HG03196 (cell line): Measurements from ENCODE around the gene APRT.

ENCODE experiments used
- ATAC-seq: cut with Tn5 transposase; IDR thresholded peaks from one replicate; pipeline ENCODE4 v1.9.1; 2021; ENCODE audit not compliant: unreplicated experiment

The APRT gene

DNA sequence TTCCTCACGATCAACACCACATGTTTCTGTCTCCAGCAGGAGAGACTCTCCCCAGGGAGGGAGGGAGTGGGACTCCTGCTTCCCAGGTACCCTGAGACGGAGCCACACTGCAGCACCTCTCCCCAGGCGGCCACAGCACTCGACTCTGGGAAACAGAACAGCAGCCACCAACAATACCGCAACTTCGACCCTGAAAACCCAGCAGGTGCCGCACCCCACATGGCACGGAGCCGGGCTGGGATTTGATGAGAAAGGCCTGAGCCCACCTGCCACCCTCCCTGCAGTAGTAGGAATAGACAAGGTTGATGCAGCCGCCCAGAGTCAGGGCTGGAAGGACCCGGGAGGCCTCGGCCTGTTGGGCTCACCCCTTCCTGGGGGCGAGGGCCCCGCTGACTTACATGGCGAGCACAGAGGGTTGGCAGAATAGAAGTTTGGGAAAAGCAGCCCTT is 30.6 kb upstream of the APRT start:
- no peak for ATAC-seq

GRCh38 chr16:88841521-88842307 is 30.0 kb upstream of the APRT start:
- ATAC-seq = no peak

- no peak for ATAC-seq
Observed at GRCh38 chr16:88840600-88841215, 29.0 kb upstream of the APRT start.

- ATAC-seq = no peak
Observed at GRCh38 chr16:88839745-88840599, 28.2 kb upstream of the APRT start.

DNA sequence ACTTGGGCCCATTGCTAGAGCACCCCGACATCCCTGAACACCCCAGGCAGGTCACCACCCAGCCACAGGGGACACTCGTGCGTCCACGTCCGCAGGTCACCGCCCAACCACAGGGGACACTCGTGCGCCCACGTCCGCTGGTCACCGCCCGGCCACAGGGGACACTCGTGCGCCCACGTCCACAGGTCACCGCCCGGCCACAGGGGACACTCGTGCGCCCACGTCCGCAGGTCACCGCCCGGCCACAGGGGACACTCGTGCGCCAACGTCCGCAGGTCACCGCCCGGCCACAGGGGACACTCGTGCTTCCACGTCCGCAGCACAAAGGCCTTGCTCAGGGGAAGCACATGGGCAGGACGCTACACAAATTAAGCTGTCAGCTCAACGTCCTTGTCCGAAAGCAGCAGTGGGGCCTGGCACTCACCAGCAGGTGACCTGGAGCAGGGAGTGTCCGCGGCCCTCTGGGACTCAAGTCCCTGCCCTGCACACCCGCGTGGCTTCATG is 27.4 kb upstream of the APRT start:
- ATAC-seq = no peak

DNA sequence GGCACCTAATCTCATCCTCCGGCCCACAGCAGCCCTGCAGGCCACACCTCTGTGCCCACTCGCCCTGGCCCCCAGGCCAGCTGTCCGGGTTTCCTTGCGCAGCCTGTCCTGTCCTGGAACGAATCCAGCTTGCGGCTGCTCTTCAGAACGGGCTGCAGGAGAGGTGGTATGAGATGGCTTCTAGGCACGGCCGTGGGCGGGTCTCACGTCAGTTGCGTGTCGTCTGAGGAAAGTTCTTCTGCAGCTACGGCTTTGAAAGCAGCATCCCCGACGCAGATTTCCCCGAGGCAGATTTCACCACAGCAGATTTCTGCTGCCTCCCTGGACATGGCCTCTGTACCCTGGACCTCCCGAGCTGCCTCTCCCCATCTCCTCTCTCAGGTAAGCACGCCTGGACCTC is 26.8 kb upstream of the APRT start:
- no peak for ATAC-seq

- ATAC-seq = no peak
Observed at GRCh38 chr16:88837806-88838205, 26.1 kb upstream of the APRT start.

DNA sequence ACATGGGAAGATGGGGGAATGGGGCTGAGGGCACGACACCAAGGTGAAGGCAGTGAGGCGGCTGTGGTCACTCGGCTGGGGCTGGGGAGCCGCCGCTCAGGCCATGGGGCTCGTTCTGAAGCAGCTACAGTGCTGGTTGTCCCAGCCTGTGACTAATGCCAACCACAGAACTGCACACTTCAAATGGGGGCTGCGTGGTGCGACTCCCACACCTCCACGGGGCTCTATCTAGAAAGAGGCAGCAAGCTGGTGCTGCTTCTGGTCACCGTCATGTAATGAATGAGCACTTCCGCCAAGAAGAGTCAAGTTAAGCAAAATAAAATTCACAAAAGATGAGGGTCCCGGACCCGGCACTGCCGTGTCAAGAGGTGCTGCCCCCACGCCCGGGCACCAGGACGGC is 25.1 kb upstream of the APRT start:
- no peak for ATAC-seq

DNA sequence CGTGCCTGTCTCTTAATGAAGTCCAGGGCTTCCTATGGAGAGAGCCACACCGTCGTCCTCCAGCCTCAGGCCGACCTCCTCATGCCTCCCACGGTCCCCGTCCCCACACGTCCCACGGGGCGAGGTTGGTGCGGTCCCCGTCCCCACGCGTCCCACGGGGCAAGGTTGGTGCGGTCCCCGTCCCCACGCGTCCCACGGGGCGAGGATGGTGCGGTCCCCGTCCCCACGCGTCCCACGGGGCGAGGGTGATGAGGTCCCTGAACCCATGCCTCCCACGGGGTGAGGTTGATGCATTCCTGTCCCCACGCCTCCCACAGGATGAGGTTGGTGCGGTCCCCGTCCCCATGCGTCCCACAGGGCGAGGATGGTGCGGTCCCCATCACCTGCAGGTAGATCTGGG is 24.1 kb upstream of the APRT start:
- no peak for ATAC-seq

GRCh38 chr16:88835383-88835782 is 23.7 kb upstream of the APRT start:
- ATAC-seq = no peak

DNA sequence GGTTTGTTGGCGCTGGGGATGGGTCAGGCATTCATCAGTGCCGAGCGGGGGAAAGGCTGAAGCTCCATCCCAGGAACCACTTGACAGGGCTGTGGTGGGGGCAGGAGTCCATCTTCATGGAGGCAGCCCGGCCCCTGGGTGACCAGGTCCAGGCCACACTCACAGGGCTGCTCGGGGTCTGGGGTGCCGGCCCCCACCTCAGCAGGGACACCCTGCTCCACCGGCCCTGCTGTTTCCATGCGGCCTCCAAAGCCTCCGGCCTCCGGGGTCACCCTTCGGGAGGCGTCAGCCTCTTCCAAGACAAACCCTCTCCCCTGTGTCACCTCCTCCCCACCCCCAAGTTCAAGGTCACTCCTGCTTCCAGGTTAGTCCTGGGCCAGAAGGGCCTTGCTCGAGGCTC is 22.9 kb upstream of the APRT start:
- no peak for ATAC-seq

GRCh38 chr16:88833086-88833485 is 21.4 kb upstream of the APRT start:
- no peak for ATAC-seq

GRCh38 chr16:88831838-88832237 is 20.1 kb upstream of the APRT start:
- ATAC-seq = no peak

DNA sequence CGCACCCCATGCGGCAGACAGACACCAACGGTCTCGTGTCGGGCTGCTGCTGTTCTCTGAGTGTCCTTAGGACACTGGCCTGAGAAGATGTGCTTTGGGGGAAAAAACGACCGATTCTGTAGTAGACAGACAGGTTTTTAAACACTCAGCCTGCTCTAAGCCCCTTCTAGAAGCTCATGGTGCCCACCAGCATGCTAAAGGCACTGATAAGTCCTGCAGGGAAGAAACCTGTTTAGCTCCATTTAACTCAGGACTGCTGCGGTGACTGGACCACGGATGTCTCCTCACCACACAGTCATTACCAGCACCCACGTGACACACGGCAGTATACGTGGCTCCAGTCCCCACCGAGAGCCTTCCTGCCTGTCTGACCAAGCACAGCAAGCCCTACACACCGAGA is 19.1 kb upstream of the APRT start:
- no peak for ATAC-seq

- ATAC-seq = no peak
Observed at GRCh38 chr16:88830258-88830657, 18.5 kb upstream of the APRT start.

GRCh38 chr16:88828711-88829110 is 17.0 kb upstream of the APRT start:
- no peak for ATAC-seq

GRCh38 chr16:88827727-88828126 is 16.0 kb upstream of the APRT start:
- no peak for ATAC-seq

DNA sequence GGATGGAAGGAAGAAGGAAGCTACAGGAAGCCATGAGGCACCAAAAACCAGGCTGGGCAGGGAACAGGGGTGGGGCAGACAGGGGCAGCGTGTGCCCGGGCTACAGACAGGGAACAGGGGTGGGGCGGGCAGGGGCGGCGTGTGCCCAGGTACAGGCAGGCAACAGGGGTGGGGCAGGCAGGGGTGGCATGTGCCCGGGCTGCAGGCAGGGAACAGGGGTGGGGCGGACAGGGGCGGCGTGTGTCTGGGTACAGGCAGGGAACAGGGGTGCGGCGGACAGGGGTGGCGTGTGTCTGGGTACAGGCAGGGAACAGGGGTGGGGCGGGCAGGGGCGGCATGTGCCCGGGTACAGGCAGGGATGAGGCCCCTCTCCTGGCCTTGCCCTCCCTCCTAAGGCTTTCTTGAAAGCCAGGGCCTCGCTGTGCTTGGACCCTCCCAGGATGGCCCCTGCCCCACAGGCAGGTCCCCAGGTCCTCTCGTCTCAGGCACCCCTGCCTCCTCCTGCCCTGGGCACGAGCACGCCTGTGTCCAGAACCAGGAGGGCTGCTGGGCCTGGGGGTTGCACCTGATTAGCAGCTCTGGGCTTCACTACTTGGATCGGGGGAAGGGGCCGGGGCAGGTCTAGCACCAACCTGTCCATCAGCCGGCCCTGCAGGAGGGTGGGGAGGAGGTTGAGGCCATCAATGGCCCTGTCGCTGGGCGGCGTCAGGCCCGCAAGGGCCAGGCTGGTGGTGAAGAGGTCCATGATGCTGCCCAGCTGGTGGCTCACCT is 14.5 kb upstream of the APRT start:
- ATAC-seq = no peak

DNA sequence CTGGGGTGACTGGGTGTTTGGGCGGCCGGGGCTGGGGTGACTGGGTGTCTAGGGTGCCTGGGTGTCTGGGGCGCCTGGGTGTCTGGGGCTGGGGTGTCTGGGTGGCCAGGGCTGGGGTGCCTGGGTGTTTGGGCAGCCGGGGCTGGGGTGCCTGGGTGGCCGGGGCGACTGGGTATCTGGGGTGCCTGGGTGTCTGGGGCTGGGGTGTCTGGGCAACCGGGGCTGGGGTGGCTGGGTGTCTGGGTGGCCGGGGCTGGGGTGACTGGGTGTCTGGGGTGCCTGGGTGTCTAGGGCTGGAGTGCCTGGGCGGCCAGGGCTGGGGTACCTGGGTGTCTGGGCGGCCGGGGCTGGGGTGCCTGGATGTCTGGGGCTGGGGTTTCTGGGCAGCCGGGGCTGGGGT is 13.4 kb upstream of the APRT start:
- ATAC-seq = no peak

DNA sequence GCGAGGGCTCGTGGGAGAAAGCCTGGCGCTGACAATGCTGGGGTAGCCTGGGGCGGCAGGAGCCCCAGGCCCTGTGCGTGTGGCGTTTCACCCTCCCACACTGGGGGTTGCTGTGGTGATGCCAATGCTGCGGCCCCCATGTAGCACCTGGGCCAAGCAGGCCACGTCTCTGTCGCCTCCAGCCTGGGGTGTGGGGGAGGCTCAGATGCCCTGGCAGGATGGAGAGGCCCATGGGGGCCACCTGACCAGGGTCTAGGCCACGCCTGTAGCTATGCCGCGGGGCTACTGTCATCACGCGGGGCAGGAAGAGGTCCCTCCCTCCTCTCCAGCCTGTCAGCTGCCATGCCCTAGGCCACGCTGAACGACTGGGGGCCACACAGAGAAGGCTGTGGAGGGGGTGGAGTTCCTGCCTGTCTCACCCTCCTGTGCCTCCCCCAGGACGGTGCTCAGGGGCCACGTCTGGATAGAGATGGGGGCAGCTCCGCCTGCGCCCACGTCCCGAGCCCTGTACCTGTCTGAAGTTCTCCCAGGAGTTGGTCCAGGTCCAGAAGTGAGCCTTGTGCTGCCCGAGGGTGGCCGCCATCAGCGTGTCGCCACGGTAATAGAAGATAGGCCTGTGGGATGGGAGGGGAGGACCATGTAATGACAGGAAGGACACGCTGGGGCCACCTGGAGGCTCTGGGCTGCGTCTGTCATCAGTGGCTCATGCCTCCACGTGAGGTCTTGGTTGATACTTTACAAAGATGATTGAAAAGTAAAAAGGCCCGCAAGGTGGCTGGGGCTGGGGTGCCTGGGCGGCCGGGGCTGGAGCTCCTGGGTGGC is 12.7 kb upstream of the APRT start:
- ATAC-seq = no peak
